K562 (cell line): Measurements from ENCODE around the gene SPIB. TPM values are rescaled to one million over a fixed set of nuclear protein-coding genes. Genes with fewer than 3 reads are reported as not detected.
A peak's percentile ranks its signal among the peaks of the same experiment; 100 is the strongest.

Source experiments
- CTCF ChIP-seq, 3 experiments: IDR thresholded peaks in 2 of 3; conservative IDR thresholded peaks in 1 of 3; 2 replicates each; pipeline ENCODE4 v1.5.1; 2011 to 2012; ENCODE audit warnings: low read length in 3 of 3, mild to moderate bottlenecking in 3 of 3, control low read depth in 2 of 3, improper control_type of control experiment in 1 of 3, inconsistent platforms in 1 of 3, low read depth in 1 of 3, mixed read lengths in 1 of 3, moderate library complexity in 1 of 3; ENCODE audit not compliant: insufficient read depth in 2 of 3
- E2F4 ChIP-seq: sonication (generic); formaldehyde crosslinking; IDR thresholded peaks from 2 replicates; pipeline ENCODE4 v1.8.0; 2022; ENCODE audit warnings: mild to moderate bottlenecking, low read depth, missing genetic modification reagents
- ETV5 ChIP-seq: sonication (generic); formaldehyde crosslinking; IDR thresholded peaks from 2 replicates; pipeline ENCODE4 v1.4.0; 2020; ENCODE audit warnings: low read depth, mild to moderate bottlenecking, missing genetic modification reagents
- HCFC1 ChIP-seq: IDR thresholded peaks from 2 replicates; pipeline ENCODE4 v1.6.1; 2012; ENCODE audit warnings: low read depth, low read length, improper control_type of control experiment
- L3MBTL2 ChIP-seq: fragments of 450-650 bp; IDR thresholded peaks from 2 replicates; pipeline ENCODE4 v1.6.1; 2016; ENCODE audit warnings: mild to moderate bottlenecking, moderate library complexity
- LARP7 ChIP-seq: fragments of 450-650 bp; IDR thresholded peaks from 2 replicates; pipeline ENCODE4 v1.6.1; 2016
- MTA3 ChIP-seq: fragments of 450-650 bp; formaldehyde crosslinking; IDR thresholded peaks from 2 replicates; pipeline ENCODE4 v1.6.1; 2017; ENCODE audit warnings: mild to moderate bottlenecking, borderline replicate concordance
- NR1H2 ChIP-seq: sonication (generic); formaldehyde crosslinking; IDR thresholded peaks from 2 replicates; pipeline ENCODE4 v1.4.0; 2020; ENCODE audit warnings: mild to moderate bottlenecking, missing genetic modification reagents
- PHF8 ChIP-seq: fragments of 200-600 bp; sonication (generic); IDR thresholded peaks from 2 replicates; pipeline ENCODE4 v1.6.1; 2012; ENCODE audit warnings: mixed run types, mild to moderate bottlenecking, inconsistent platforms, low read length, moderate library complexity, borderline replicate concordance
- POLR2AphosphoS5 ChIP-seq: IDR thresholded peaks from 2 replicates; pipeline ENCODE4 v1.6.1; 2011; ENCODE audit warnings: mild to moderate bottlenecking, low read depth, low read length, moderate library complexity; ENCODE audit not compliant: control insufficient read depth, insufficient read depth
- RBFOX2 ChIP-seq: fragments of 200-400 bp; formaldehyde crosslinking; IDR thresholded peaks from 2 replicates; pipeline ENCODE4 v1.6.1; 2017; ENCODE audit warnings: low read depth, mild to moderate bottlenecking, low read length, moderate library complexity
- WHSC1 ChIP-seq: IDR thresholded peaks from one replicate; pipeline ENCODE4 v1.6.1; 2012; ENCODE audit warnings: low read length, control low read depth, inconsistent platforms
- ZFPM2 ChIP-seq: fragments of 250-450 bp; sonication (Bioruptor Pico); IDR thresholded peaks from 2 replicates; pipeline ENCODE4 v1.5.1; 2022; ENCODE audit warnings: mild to moderate bottlenecking
- ZNF121 ChIP-seq: sonication (generic); formaldehyde crosslinking; conservative IDR thresholded peaks from 2 replicates; pipeline ENCODE4 v1.8.0; 2022; ENCODE audit warnings: missing genetic modification reagents
- ZNF311 ChIP-seq: fragments of 250-450 bp; sonication (Bioruptor Pico); IDR thresholded peaks from 2 replicates; pipeline ENCODE4 v1.4.0; 2020; ENCODE audit warnings: mild to moderate bottlenecking, moderate library complexity
- polyA plus RNA-seq, 8 experiments: library from polyadenylated mRNA; depleted of rRNA in 4 of 8; stranded (reverse) in 5 of 8; unstranded in 3 of 8; fragments of >200 nt; fragmentation: Nextera tagmentation in 2 of 8; fragmentation: Illumina TruSeq in 1 of 8; extraction: Ambion mirVana in 2 of 8; extraction: Trizol in 1 of 8; gene quantifications; 2 replicates each; pipeline versions ENCODE4 v1.2.1 to v1.2.3, GENCODE V29; 2011 to 2014; ENCODE audit warnings: inconsistent platforms in 1 of 8, missing spikeins in 1 of 8
- total RNA-seq, 7 experiments: library from RNA; depleted of rRNA in 6 of 7; stranded (reverse); fragments of >200 nt in 6 of 7; fragmentation: Illumina TruSeq in 2 of 7; extraction: Trizol in 2 of 7; gene quantifications; 2 replicates each; pipeline versions ENCODE4 v1.2.1 to v1.2.3, GENCODE V29; 2011 to 2021; ENCODE audit warnings: low replicate concordance in 1 of 7
- TF ChIP-seq, protein P1 (sequence below): sonication (generic); formaldehyde crosslinking; IDR thresholded peaks from 2 replicates; pipeline ENCODE4 v1.8.0; 2023; ENCODE audit warnings: mild to moderate bottlenecking, missing genetic modification reagents
- TF ChIP-seq, protein P2 (sequence below): fragments of 450-650 bp; formaldehyde crosslinking; IDR thresholded peaks from 2 replicates; pipeline ENCODE4 v1.4.0; 2020; ENCODE audit warnings: mild to moderate bottlenecking, moderate library complexity
- TF ChIP-seq, protein P3 (sequence below), 2 experiments: IDR thresholded peaks; 2 replicates each; pipeline ENCODE4 v1.6.1; 2011; ENCODE audit warnings: borderline replicate concordance in 1 of 2, control low read depth in 1 of 2, low read depth in 1 of 2, low read length in 1 of 2, mild to moderate bottlenecking in 1 of 2, mixed read lengths in 1 of 2, moderate library complexity in 1 of 2; ENCODE audit not compliant: insufficient read depth in 1 of 2, insufficient read length in 1 of 2, poor library complexity in 1 of 2, severe bottlenecking in 1 of 2; ENCODE audit errors: extremely low read depth in 1 of 2
- TF ChIP-seq, protein P4 (sequence below): fragments of 250-450 bp; sonication (Bioruptor Pico); IDR thresholded peaks from 2 replicates; pipeline ENCODE4 v1.9.0; 2021; ENCODE audit warnings: mild to moderate bottlenecking

Gene SPIB
- total and polyA plus RNA-seq, 9 of the 15 experiments (the other 6 are each of a cell fraction or from before 2014, with no cell fraction given), result 0.06 to 1.0 (median 0.43) TPM; not detected in 1

DNA sequence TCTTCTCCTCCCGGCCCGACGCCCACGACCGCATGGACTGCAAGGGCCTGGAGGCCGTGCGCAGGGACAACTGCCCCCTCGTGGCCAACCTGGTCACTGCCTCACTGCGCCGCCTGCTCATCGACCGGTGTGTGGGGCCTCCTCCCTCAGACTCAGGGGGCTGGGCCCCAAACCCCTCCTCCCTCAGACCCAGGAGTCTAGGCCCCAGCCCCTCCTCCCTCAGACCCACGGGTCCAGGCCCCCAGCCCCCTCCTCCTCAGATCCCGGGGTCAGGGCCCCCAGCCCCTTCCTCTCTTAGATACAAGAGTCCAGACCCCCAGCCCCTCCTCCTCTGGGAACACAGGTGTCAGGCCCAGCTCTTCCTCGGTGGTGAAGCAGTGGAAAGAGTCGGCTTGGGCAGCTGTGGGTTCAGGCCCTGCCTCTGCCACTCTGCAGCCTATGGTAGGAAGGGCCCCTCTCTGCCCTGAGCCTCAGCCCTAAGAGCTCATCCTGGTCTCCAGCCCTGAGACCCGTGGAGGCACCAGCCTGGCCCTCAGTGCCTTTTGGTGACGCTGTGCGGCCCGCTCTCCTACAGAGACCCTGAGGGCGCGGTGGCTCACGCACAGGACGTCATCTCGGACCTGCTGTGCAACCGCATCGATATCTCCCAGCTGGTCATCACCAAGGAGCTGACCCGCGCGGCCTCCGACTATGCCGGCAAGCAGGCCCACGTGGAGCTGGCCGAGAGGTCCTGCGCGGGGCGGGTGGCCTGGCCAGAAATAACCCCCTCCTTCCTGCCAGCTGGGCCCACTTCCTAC, 3.7 kb upstream of the SPIB start (continued):
- TF ChIP-seq RBFOX2 (peak; percentile 51), L3MBTL2 (peak; percentile 92), ZNF311 (CRISPR knock-in tag) (no peak), ETV5 (0 out of 2 replicates have a peak, but pooled peaks have one; percentile 7), PHF8 (0 out of 2 replicates have a peak, but pooled peaks have one; percentile 11), ZFPM2 (CRISPR knock-in tag) (no peak), E2F4 (0 out of 2 replicates have a peak, but pooled peaks have one; percentile 17), CTCF (IDR thresholded peaks at IDR 0.05 in 2 of 3, conservative IDR thresholded peaks at IDR 0.05 in 1 of 3; ENCODE audit: insufficient read depth in 2 of 3, low read depth in 1 of 3, low read length in 3 of 3) (peak; percentile 87 to 95 (median 89)), LARP7 (0 out of 2 replicates have a peak, but pooled peaks have one; percentile 52), HCFC1 (no peak), NR1H2 (no peak), ZNF121 (no peak), WHSC1 (no peak), POLR2AphosphoS5 (peak; percentile 47; the same call in 1 of the 2 replicates), MTA3 (peak; percentile 77; the same call in 1 of the 2 replicates)
- TF ChIP-seq, protein P1, sequence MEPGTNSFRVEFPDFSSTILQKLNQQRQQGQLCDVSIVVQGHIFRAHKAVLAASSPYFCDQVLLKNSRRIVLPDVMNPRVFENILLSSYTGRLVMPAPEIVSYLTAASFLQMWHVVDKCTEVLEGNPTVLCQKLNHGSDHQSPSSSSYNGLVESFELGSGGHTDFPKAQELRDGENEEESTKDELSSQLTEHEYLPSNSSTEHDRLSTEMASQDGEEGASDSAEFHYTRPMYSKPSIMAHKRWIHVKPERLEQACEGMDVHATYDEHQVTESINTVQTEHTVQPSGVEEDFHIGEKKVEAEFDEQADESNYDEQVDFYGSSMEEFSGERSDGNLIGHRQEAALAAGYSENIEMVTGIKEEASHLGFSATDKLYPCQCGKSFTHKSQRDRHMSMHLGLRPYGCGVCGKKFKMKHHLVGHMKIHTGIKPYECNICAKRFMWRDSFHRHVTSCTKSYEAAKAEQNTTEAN (CRISPR knock-in tag), result no peak; the same call in 1 of the 2 replicates
- TF ChIP-seq, protein P2, sequence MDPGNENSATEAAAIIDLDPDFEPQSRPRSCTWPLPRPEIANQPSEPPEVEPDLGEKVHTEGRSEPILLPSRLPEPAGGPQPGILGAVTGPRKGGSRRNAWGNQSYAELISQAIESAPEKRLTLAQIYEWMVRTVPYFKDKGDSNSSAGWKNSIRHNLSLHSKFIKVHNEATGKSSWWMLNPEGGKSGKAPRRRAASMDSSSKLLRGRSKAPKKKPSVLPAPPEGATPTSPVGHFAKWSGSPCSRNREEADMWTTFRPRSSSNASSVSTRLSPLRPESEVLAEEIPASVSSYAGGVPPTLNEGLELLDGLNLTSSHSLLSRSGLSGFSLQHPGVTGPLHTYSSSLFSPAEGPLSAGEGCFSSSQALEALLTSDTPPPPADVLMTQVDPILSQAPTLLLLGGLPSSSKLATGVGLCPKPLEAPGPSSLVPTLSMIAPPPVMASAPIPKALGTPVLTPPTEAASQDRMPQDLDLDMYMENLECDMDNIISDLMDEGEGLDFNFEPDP (CRISPR knock-in tag), result no peak
- TF ChIP-seq, protein P3, sequence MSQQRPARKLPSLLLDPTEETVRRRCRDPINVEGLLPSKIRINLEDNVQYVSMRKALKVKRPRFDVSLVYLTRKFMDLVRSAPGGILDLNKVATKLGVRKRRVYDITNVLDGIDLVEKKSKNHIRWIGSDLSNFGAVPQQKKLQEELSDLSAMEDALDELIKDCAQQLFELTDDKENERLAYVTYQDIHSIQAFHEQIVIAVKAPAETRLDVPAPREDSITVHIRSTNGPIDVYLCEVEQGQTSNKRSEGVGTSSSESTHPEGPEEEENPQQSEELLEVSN (IDR thresholded peaks at IDR 0.05; ENCODE audit: borderline replicate concordance in 1 of 2, extremely low read depth in 1 of 2, insufficient read depth in 1 of 2, insufficient read length in 1 of 2, low read depth in 1 of 2, low read length in 1 of 2, poor library complexity in 1 of 2, severe bottlenecking in 1 of 2), result peak; percentile 81 to 92
- TF ChIP-seq, protein P4, sequence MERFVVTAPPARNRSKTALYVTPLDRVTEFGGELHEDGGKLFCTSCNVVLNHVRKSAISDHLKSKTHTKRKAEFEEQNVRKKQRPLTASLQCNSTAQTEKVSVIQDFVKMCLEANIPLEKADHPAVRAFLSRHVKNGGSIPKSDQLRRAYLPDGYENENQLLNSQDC, result no peak
